GM12878 (cell line): Measurements from ENCODE around the gene LMF1. TPM values are rescaled to one million over a fixed set of nuclear protein-coding genes. Genes with fewer than 3 reads are reported as not detected.

Experiments
- ATAC-seq: fragments of 200-7000 bp; cut with Tn5 transposase; 3 replicates; pipeline ENCODE4 v1.9.1; 2020; ENCODE audit warnings: mild to moderate bottlenecking, moderate library complexity
- BruUV-seq: library from RNA; stranded (reverse); fragments of 400-500 nt; replicated peaks from 2 replicates; lab custom pipeline; 2021; lab: Mats Ljungman, UMichigan
- CTCF ChIA-PET: fragments of 300-600 bp; sonication (Branson Sonifier 250); formaldehyde crosslinking; extraction: SDS; loops from one replicate; lab custom pipeline; 2021; ENCODE audit warnings: inconsistent platforms; lab: Yijun Ruan, JAX
- POLR2A ChIA-PET: fragments of 350-600 bp; formaldehyde crosslinking; extraction: SDS; loops from one replicate; lab custom pipeline; 2021; ENCODE audit warnings: inconsistent platforms; lab: Charles Lee
- RAD21 ChIA-PET: fragments of 300-600 bp; sonication (Branson Sonifier 250); formaldehyde crosslinking; loops from one replicate; lab custom pipeline; 2023; ENCODE audit warnings: antibody characterized with exemption; ENCODE audit not compliant: unreplicated experiment; lab: Charles Lee
- SMC1A ChIA-PET: fragments of 300-600 bp; sonication (Branson Sonifier 250); formaldehyde crosslinking; loops from one replicate; lab custom pipeline; 2023; ENCODE audit not compliant: unreplicated experiment, uncharacterized antibody; lab: Charles Lee
- DNase-seq: peaks from one replicate; pipeline ENCODE4 v3.0.0-alpha.2; 2011; ENCODE audit warnings: low read depth, low spot score
- FAIRE-seq: peaks from 3 replicates; lab custom pipeline; 2011; peaks lifted over from hg19 to GRCh38; lab: Jason Lieb, UNC
- H2AFZ ChIP-seq: 2 replicates; pipeline ENCODE4 v1.6.0; 2011; ENCODE audit warnings: low read depth, low read length, control low read depth; ENCODE audit not compliant: control insufficient read depth
- H3K27ac ChIP-seq: 2 replicates; pipeline ENCODE4 v1.5.1; 2011; ENCODE audit warnings: control low read depth; ENCODE audit not compliant: control insufficient read depth, insufficient read depth
- H3K27me3 ChIP-seq, 2 experiments: replicated peaks in 1 of 2; 2 replicates each; pipeline versions ENCODE4 v1.6.0 to v1.6.1; 2011; ENCODE audit warnings: low read length in 1 of 2; ENCODE audit not compliant: control insufficient read depth in 2 of 2, insufficient read depth in 2 of 2
- H3K36me3 ChIP-seq, 2 experiments: 2 replicates each; pipeline ENCODE4 v1.5.1; 2011; ENCODE audit warnings: low read length in 1 of 2; ENCODE audit not compliant: control insufficient read depth in 2 of 2, insufficient read depth in 2 of 2
- H3K4me1 ChIP-seq: 2 replicates; pipeline ENCODE4 v1.6.1; 2011; ENCODE audit warnings: mild to moderate bottlenecking, low read length, moderate library complexity, mixed read lengths; ENCODE audit not compliant: control insufficient read depth, insufficient read depth
- H3K4me2 ChIP-seq: 2 replicates; pipeline ENCODE4 v1.6.0; 2011; ENCODE audit warnings: control low read depth; ENCODE audit not compliant: control insufficient read depth, insufficient read depth
- H3K4me3 ChIP-seq: fragments of 200-600 bp; sonication (generic); 2 replicates; pipeline ENCODE4 v1.5.1; 2016
- H3K79me2 ChIP-seq: 2 replicates; pipeline ENCODE4 v1.6.0; 2011; ENCODE audit warnings: low read length; ENCODE audit not compliant: control insufficient read depth, insufficient read depth
- H3K9ac ChIP-seq: 2 replicates; pipeline ENCODE4 v1.8.0; 2011; ENCODE audit warnings: low read length, control low read depth, mixed read lengths; ENCODE audit not compliant: control insufficient read depth, insufficient read depth
- H3K9me3 ChIP-seq: replicated peaks from 3 replicates; pipeline ENCODE4 v1.5.1; 2011; ENCODE audit warnings: mild to moderate bottlenecking, low read length; ENCODE audit not compliant: control insufficient read depth, insufficient read depth
- H4K20me1 ChIP-seq: 2 replicates; pipeline ENCODE4 v1.6.0; 2011; ENCODE audit not compliant: control insufficient read depth, insufficient read depth
- MEF2A ChIP-seq: IDR thresholded peaks from 2 replicates; pipeline ENCODE4 v1.6.1; 2011; ENCODE audit warnings: low read depth, mild to moderate bottlenecking, low read length, moderate library complexity; ENCODE audit not compliant: insufficient read depth
- NFYA ChIP-seq: IDR thresholded peaks from 2 replicates; pipeline ENCODE4 v1.6.1; 2011; ENCODE audit warnings: low read depth, mild to moderate bottlenecking, low read length, improper control_type of control experiment, borderline replicate concordance
- NR2C1 ChIP-seq: fragments of 450-650 bp; IDR thresholded peaks from 2 replicates; pipeline ENCODE4 v1.6.1; 2017; ENCODE audit warnings: antibody characterized with exemption, mild to moderate bottlenecking, moderate library complexity
- PKNOX1 ChIP-seq: fragments of 450-650 bp; IDR thresholded peaks from 2 replicates; pipeline ENCODE4 v1.6.1; 2016; ENCODE audit warnings: mild to moderate bottlenecking
- POLR2A ChIP-seq: IDR thresholded peaks from 2 replicates; pipeline ENCODE4 v1.6.1; 2011; ENCODE audit warnings: low read depth, mild to moderate bottlenecking, low read length
- SUPT20H ChIP-seq: IDR thresholded peaks from 2 replicates; pipeline ENCODE4 v1.6.1; 2011; ENCODE audit warnings: low read depth, mild to moderate bottlenecking, low read length, moderate library complexity, borderline replicate concordance; ENCODE audit not compliant: control insufficient read depth
- WGBS: methylation state at CpG from one replicate; pipeline ENCODE4 v1.1.6; 2016; ENCODE audit warnings: low lambda C conversion rate; ENCODE audit not compliant: insufficient replicate concordance, insufficient coverage; ENCODE audit errors: missing lambda C conversion rate; 5-methylcytosine and 5-hydroxymethylcytosine counted together
- in situ Hi-C: fragments of 300-500 bp; cut with MboI; formaldehyde crosslinking; loops from 9 replicates; pipeline ENCODE4 v1.14.3; 2018; ENCODE audit warnings: mixed read lengths
- intact Hi-C: fragments of 100-400 bp; cut with micrococcal nuclease; formaldehyde crosslinking; loops from one replicate; pipeline ENCODE4 v1.14.2; 2022; ENCODE audit not compliant: unreplicated experiment
- polyA plus RNA-seq, 11 experiments: library from polyadenylated mRNA; depleted of rRNA in 4 of 11; unstranded in 6 of 11; stranded (reverse) in 5 of 11; fragments of >200 nt; fragmentation: Nextera tagmentation in 4 of 11; fragmentation: Illumina TruSeq in 1 of 11; extraction: Ambion mirVana in 4 of 11; extraction: Trizol in 1 of 11; gene quantifications; 1 replicate in 1 of 11; 2 replicates in 10 of 11; pipeline versions ENCODE4 v1.2.1 to v1.2.3, GENCODE V29; 2011 to 2016; ENCODE audit warnings: inconsistent platforms in 2 of 11, missing spikeins in 2 of 11, low read depth in 1 of 11
- total RNA-seq, 4 experiments: library from RNA; depleted of rRNA in 3 of 4; stranded (reverse); fragments of >200 nt in 3 of 4; fragmentation: Illumina TruSeq in 1 of 4; extraction: Trizol in 1 of 4; gene quantifications; 2 replicates each; pipeline versions ENCODE4 v1.2.1 to v1.2.3, GENCODE V29; 2013 to 2021
- TF ChIP-seq, protein P1 (sequence below): IDR thresholded peaks from 2 replicates; pipeline ENCODE4 v1.6.1; 2012; ENCODE audit warnings: low read depth, low read length, improper control_type of control experiment
- TF ChIP-seq, protein P2 (sequence below): fragments of 450-650 bp; IDR thresholded peaks from 2 replicates; pipeline ENCODE4 v1.6.1; 2017; ENCODE audit warnings: mild to moderate bottlenecking, moderate library complexity

LMF1 gene
- total and polyA plus RNA-seq, 10 of the 15 experiments (the other 5 are each of a cell fraction or from before 2014, with no cell fraction given) = 0.18 to 3.2 (median 1.4) TPM; not detected in 1

- Histone ChIP-seq H3K36me3 (no peaks in the 10 kb centered on the region), H3K27me3 (peaks cover 0 to 7% of the 10 kb centered on the region in 2 experiments; a peak in 2 of 4 replicates), H4K20me1 (no peaks in the 10 kb centered on the region)
- RAD21 ChIA-PET = no interaction called here
- DNase-seq = no peak
- TF ChIP-seq NR2C1 (no peak), SUPT20H (no peak), PKNOX1 (no peak), MEF2A (no peak), NFYA (no peak), POLR2A (no peak)
- TF ChIP-seq, protein P1, sequence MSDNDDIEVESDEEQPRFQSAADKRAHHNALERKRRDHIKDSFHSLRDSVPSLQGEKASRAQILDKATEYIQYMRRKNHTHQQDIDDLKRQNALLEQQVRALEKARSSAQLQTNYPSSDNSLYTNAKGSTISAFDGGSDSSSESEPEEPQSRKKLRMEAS = no peak
- TF ChIP-seq, protein P2, sequence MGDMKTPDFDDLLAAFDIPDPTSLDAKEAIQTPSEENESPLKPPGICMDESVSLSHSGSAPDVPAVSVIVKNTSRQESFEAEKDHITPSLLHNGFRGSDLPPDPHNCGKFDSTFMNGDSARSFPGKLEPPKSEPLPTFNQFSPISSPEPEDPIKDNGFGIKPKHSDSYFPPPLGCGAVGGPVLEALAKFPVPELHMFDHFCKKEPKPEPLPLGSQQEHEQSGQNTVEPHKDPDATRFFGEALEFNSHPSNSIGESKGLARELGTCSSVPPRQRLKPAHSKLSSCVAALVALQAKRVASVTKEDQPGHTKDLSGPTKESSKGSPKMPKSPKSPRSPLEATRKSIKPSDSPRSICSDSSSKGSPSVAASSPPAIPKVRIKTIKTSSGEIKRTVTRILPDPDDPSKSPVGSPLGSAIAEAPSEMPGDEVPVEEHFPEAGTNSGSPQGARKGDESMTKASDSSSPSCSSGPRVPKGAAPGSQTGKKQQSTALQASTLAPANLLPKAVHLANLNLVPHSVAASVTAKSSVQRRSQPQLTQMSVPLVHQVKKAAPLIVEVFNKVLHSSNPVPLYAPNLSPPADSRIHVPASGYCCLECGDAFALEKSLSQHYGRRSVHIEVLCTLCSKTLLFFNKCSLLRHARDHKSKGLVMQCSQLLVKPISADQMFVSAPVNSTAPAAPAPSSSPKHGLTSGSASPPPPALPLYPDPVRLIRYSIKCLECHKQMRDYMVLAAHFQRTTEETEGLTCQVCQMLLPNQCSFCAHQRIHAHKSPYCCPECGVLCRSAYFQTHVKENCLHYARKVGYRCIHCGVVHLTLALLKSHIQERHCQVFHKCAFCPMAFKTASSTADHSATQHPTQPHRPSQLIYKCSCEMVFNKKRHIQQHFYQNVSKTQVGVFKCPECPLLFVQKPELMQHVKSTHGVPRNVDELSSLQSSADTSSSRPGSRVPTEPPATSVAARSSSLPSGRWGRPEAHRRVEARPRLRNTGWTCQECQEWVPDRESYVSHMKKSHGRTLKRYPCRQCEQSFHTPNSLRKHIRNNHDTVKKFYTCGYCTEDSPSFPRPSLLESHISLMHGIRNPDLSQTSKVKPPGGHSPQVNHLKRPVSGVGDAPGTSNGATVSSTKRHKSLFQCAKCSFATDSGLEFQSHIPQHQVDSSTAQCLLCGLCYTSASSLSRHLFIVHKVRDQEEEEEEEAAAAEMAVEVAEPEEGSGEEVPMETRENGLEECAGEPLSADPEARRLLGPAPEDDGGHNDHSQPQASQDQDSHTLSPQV = no peak
- TF ChIP-seq, all 136 proteins: peak for 0
- CTCF ChIA-PET = no interaction called here
- intact Hi-C loops (no loop called here), in situ Hi-C loops (no loop called here)
- SMC1A ChIA-PET = no interaction called here
- no peaks in the 10 kb centered on the region for H3K79me2 ChIP-seq
- BruUV-seq = no TSS peak
- no peak overlapping the region for H3K4me2 ChIP-seq
- FAIRE-seq = no peak
- H3K9me3 ChIP-seq = no peaks in the 10 kb centered on the region
- H3K9ac ChIP-seq = no peak overlapping the region
- POLR2A ChIA-PET = no interaction called here
- no peak for ATAC-seq
- H3K27ac ChIP-seq = no peak overlapping the region
- no peak overlapping the region for H3K4me3 ChIP-seq
- 43% methylated on average over 8 of the region's 8 CpGs for WGBS
- H3K4me1 ChIP-seq = no peaks in the 10 kb centered on the region
- H2AFZ ChIP-seq = no peak overlapping the region
These were observed 7.1 kb upstream of the LMF1 start for GRCh38 chr16:977896-978295.
